T-helper 9 cell (primary cell): ENCODE data around the gene BMPER.
A peak's percentile ranks its signal among the peaks of the same experiment; 100 is the strongest.

Experiments
- DNase-seq: peaks from one replicate; pipeline ENCODE4 v3.0.0-alpha.2; 2020

BMPER gene

DNA sequence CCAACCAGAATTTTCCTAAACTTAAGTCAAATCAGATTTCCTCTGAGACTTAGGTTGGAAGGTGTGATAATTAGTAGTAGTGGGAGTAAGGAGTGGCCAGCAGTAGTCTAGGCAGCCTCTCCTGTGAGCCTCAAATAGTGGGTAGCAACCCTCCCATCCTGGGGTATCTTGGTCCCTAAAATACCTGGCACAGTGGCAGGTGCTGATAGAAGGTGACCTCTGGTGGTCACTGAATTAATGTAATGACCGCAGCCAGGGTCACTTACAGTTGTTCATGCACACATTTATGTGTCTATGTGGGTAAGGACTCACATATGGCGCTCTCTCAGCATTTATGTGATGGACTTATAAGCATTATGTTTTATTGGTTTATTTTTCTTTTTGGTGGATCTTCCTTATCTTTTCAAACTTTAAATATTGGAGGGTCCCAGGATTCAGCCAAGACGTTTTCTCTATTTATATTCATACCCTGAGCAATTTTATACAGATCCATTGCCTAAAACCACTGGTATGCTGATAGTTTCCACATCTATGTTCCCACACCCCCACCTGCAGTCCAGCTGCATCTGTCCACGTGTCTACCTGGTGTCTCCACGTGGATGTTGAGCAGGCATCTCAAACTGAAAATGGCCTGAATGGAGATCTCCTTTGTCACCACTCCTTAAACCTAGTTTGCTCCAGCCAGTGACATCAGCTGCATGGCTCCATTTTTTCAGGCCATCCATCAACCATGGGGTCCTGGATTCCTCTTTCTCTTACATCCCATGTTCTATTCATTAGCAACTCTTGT is 18.3 kb downstream of the BMPER start:
- DNase-seq = no peak

DNA sequence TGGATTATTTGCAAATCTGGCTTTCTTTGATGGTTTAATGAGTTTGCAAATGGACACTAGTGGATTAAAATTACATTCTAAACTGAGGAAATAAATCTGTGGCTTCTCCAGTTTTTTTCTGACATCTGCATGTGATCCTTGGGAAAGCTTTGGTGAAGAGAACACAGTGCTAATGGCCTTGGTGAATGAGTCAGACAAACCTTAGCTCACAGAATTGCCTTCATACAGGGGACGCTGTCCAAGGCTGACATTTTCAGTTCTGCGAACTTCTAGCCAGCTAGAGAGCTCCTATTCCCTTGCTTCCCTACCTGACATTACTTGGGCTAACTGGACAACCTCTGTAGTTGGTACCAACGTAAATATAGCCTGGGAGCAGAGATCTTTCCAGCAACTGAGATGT is 21.2 kb downstream of the BMPER start:
- no peak for DNase-seq

DNA sequence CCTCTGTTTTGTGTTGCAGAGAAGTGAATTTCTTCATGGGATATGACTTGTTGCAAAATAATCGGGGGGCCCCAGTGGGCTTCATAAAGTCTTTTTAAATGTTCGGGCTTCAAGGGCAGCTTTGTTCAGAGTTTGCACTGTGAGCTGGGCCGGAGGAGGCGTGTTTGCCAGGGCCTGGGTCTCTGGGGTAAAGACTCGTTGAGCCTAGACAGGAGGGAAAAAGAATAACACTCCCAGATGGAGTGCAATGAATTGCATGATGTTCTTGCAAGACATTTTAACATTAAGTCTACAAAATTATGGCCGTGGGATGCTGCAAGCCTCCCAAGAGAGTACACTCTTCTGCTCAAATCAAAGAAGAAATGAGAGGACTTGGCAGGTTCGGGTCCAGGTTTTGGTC is 23.6 kb downstream of the BMPER start:
- no peak for DNase-seq

DNA sequence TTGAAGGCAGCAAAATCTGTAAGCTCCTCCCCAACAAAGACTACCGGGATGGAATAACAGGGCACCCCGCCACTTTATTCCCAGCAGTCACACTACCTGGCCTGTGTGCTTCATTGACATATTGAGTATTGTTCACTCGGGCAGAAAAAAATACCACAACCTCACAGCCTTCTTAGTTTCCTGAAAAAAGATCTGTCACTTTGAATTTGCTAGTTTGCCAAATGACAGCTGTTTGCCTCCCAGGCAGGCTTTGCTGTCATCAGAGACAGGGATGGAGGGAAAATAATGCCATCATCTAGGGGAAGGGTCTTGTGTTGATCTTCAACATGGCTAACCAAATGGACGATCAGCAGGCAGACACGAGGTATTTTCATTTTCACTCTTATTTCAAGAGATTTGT is 26.9 kb downstream of the BMPER start:
- DNase-seq = no peak

DNA sequence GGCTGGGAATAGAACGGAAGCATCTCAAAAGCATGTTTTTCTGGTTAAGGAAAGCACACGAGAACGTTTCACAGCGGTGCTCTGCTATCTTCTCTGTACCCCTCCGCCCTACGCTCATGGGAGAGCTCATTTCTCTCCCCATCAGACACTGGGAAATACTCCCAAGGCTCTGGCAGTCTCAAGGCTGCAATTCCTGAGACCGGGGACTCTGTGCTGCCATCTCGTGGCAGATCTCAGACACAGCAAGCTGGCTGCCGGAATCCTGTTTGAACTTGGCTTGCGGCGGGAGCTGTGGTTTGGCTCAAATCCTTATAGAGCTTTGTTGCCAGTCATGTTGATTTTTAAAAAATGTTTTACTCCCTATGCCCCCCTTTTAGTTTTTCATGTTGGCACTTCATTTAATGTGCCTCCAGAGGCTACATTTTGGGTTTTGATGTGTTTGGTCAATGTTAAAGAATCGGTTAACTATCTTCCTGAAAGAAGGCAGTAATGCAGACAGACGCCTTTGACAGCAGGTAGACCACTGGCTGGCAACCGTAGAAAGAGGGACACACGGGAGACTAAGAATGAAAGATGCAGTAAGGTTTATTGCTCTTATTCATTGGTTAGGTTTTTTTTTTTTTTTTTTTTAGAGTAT is 27.6 kb downstream of the BMPER start:
- peak; percentile 49 for DNase-seq

DNA sequence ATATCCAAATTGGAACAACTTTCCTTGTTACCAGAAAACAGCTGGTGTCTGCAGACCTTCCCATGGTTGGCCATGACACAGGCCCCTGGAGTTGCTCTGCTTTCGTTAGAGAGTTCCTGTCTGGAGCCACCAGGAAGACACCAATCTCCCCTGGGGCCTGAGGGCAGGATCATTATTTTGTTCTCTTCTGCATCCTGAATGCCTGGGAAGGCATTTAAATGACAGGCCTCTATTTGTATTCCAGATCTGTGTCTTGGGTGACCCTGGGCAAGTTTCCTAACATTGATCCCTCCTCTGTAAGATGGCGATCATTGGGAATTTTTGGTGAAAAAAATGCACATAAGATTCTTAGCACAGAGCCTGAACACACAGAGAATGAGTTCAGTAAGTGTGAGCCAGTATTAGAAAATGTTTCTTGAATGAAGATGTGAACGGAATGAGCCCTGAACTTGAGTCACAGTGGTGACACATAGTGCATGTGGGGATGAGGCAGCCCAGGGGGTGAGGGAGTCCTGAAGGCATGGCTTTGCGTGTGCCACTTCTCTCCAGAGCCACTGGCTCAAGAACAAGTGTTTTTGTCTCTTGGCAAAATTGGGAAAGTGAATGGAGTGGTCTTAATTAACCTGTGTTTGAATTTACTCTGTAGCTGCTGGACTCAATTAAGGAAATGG is 28.4 kb downstream of the BMPER start:
- DNase-seq = no peak

DNA sequence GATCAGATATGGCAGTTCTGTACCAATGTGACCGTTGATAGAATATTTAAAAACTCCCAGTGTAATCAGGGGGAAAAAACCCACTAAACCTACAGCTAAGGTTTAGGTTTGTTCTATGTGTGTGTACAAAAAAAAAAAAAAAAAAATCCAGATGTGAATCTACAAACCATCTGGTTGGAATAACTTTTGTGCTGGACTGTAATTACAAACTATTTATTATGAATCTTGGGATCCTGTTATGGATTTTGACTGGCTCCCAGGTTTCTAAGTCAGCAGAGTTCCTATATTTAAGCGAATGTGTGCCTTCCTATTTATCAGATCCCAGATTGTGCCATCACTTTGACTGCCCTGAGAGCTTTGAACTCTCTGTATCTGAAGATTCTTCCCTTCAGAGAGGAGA is 29.1 kb downstream of the BMPER start:
- no peak for DNase-seq

DNA sequence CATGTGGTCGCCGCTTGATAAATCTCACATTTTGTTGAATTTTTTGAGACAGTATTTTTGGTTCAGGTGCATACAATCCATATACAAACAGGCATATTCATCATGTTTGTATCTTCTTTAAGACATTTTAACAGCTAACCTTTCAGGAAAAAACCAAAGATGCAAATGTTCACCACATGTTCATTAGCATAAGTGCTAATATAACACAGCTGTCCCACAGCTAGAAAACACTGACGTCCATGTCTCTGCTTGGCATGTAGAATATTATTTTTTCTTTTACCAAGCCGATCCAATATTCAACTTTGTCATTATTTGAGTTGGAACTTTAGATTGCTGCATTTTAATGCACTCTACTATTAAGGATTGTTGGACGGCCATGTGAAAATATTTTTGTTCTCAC is 31.2 kb downstream of the BMPER start:
- DNase-seq = no peak

DNA sequence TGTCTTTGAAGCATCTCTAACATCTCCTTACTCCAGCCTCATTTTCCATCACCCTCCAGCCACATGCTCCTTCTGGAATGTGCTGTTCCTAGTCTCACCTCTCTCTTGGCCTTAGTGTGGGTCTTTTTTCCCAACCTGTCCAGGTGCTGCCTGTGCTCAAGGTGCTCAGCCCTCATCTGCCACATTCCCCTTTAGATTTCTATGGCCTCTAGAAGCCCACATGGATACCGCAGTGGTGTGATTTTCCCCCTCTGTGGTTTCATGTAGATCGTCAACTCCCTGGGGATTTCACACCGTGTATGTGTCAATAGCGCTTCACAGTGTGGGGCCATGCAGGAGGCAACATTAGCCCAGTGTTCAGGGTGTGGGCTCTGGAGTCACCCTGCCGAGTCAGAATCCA is 32.5 kb downstream of the BMPER start:
- no peak for DNase-seq

DNA sequence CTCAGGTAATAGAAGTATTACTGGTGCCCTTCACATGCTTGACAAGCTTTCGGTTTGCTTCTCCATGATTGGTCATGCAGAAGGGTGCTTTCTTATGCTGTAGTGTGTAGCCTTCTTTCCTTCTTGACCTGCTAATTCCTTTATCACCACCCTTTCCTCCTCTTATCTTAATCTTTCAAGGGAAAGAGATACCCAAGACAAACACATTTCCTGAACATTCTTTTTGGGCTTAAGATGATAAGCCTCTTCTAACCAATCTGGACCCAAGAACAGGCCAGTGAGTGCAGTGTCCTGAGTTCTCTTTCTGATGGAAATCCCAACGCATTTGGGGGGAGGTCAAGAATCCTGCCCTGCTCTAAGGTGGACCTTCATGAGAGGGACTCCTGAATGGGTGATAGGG is 33.8 kb downstream of the BMPER start:
- DNase-seq = no peak

DNA sequence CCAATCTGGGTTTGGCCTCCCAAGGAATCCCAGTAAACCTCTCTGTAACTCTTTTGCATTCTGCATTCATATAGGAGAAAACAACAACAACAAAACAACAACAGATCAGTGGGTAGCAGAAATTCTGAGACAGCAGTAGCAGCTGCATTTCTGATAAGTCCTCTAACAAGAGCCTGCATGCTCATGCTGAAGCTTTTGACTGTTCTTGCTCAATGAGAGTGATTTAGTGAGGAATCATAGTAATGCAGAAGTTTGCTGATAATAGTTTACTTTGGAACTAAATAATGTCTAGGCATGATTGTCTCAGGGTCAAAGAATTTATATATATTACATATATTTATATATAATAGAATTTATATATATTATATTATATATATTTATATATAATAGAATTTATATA is 35.2 kb downstream of the BMPER start:
- no peak for DNase-seq

DNA sequence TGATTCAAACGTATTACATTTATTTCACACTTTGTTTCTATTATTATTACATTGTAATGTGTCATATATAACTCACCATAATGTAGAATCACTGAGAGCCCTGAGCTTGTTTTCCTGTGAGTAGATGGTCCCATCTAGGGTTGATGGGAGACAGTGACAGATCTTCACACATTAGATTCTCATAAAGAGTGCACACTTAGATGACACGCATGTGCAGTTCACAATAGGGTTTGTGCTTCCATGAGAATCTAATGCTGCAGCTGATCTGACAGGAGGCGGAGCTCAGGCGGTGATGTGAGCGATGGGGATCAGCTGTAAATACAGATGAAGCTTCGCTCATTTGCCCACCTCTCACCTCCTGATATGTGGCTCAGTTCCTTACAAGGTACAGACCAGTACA is 36.1 kb downstream of the BMPER start:
- no peak for DNase-seq

DNA sequence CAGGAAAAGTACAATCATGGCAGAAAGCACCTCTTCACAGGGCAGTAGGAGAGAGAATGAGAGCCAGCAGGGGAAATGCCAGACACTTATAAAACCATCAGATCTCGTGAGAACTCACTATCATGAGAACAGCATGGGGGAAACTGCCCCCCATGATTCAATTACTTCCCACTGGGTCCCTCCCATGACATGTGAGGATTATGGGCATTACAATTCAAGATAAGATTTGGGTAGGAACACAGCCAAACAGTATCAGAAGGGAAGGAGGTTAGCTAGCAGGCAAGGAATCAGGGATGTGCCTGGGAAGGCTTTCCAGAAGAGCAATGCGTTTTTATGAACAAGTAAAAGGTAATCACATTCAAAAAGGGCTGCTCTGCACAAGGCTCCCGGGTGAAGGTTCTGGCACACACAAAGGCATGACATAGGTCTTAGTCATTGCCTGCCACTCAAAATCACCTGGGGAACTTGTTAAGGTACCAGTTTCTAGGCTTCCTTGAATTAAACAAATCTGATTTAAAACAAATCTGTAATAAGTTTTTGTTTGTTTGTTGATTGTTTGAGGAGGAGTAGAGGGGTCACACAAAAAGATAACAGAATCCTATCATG is 40.9 kb downstream of the BMPER start:
- no peak for DNase-seq

DNA sequence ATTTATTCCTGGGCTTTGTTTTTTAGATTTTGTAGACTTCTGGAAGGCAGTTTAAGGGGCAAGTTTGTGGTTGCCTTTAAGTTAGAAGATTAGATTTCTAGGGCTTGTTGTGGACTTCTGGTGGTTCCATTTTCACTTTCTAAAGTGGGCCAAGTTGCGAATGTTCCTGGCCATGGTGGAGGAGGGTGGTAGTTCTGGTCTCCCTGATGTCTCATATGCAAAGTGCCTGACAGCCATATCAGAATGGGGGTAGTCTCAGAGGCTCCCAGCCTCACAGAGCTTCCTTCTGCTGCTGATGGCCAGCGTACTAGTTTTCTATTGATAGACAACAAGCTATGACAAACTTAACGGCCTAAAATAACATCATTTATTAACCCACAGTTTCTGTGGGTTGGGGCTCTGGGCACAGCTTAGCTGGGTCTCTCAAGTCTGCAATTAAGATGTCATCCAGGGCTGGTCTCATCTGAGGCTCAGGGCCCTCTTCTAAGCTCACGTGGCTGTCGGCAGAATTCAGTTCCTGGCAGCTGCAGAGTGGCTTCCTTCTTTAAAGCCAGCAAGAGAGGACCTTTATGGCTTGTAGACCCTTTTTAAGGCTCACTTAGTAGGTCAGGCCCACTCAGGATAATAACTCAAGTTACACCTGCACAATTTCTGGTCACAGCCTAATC is 44.8 kb downstream of the BMPER start:
- no peak for DNase-seq

DNA sequence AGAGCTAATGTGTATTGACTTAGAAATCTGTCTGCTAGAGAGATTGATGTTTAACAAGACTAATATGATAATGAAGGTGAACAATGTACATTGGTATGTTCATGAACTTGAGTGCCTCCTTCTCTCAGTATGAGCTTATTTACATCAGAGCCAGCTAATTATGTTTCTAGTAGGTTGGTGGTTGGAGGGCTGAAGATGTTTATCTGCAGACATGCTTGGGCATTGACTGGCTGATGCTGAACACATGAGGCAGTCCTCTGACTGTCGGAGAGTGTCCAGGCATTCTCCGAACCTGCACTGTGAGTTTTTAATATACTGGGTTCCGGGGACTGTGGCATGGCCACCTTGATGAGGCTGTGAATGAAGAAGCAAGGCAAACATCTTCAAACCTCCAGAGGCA is 47.5 kb downstream of the BMPER start:
- DNase-seq = no peak

DNA sequence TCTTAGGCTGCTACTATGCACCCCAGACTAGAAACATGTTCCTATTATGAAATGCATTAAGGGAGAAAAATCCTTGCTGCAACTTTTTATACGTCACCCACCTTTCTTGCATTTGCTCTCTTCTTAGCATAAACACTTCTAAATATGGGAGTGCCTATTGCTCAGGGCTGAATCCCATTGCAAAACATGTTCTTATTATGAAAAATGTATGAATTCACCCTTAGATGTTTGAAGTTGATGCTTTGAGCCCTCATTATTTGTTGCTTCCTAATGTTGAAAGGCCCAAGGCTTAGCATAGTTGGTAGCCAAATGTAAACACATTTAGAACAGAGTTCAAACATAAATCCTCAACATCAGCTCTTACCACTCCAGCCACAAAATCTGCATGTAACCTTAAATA is 52.8 kb downstream of the BMPER start:
- DNase-seq = no peak

DNA sequence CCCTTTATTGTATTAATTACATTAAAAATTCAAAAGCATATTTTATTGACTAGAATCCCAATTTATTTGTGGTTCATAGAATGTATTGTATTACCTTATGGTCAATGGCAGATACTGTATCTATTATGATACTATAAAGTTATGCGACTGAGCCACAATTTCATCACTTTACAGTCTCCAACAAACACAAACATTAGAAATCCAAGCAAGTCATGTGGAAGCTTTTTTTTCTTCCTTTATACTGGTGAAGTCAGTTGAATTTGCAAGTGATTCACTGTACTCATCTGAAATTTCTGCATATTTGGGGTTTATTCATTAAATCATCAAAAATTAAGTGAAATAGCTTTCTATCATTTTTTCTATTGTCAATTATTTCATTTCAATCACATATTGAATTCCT is 54.3 kb downstream of the BMPER start:
- DNase-seq = no peak

DNA sequence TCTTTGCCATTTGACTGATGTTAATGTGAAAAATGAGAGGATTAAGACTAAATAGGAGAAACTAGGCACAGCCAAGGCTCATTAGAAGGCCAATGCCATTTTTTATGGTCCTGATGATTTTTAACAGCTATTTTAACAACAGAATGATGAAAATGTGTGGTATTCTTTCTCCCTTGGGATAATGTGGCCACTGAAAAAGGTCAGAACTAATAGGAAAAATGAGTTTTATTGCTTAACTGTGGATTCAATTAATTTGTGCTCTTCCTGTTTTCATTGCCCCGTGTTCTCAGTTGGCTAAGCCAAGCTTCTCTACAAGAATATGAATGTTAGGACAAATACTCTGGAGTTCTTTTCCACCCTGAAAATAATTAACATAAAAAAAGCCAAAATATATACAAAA is 56.6 kb downstream of the BMPER start:
- DNase-seq = no peak

DNA sequence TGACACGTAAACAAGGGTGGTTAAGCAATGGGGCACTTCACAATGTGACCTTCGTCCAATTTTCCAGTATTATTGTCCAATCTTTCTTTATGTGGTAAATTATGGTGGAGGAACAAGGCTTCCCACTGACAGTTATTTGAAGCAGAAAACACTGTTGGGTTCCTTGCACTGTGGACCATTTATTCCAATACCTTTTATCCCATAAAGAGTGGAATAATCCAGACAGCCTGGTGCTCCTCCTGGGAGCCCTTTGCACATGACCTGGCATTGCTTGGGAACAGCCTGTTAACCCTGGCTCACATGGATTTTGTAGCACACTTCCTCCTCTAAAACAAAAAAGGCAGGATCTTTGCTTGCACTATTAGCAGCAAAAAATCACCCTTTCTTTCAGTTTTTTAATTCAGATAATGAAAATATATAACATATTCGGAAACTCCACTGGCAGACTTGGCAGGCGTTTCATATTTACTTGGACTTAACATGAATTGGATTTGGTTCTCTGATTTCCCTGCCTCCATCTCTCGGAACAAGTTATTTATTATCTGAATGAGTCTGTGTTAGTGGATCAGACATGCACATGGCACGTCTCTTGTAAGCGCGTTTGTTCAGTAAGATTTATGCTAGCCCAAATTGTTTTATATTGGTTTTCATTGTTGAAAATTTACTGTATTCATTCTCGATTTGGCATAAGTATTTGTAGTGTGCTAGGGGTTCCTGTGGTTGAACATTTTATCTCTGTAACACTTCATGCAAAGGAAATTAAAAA is 59.3 kb downstream of the BMPER start:
- DNase-seq = no peak

DNA sequence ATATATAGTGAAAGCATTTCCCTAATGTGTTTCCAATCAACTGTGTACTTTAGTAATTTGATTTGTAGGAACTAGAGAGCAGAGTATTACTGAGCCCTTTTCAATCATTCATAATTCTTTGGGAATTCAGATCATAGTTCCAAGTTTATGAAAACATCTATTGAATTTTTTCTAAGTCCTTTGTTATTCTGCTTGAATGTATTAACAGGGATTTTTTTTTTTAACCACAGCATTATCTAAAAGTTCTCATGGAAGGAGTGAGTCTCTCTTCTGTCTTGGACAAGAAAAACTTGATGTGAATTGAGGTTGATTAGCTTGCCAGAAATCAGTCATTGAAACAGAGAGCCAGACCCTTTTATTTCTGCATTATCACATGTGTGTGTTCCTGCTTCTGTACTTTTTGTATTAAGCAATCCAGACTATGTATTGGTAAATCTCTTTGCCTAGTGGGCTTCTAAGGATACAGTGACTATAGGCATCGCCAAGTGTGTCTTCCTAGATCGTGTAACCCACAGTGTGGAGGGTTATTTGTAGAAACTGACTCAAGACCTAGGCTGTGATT is 59.9 kb downstream of the BMPER start:
- DNase-seq = no peak

DNA sequence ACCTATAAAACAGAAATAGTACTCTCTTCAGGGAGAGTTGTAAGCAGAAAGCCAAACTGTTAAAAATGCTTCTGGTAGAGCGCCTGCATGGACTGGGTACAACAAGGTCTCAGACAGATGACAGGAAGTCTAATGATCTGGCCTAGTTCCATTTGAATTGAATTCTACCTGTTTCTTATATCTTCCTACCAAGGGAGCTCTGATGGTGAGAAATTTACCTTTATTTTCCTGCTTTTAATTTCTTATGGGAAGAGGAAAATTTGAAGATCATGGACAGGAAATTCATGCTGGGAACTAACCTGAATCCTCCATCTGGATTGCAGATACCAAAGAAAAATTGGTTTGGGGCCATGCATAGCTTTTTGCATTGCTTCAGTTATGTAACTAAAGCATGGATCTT is 63.3 kb downstream of the BMPER start:
- DNase-seq = no peak

DNA sequence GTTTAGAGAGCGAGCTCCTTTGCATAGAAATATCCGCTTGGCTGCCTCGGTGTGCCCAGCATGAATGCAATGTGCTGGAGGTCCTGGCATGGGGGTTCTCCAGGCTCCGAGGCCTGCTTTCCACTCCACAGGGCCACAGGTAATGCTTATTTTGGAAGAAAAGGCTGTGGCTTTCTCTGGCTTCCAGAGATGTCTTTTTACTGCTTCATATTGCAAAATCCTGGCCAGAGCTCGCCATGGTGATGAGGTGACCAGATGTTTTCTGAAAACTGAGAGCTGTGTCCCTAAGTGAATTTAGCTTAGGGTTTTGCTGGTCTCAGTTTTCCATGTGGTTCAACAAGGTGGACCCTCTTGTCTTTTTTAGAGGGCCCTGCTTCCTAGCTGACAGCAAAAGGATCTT is 65.2 kb downstream of the BMPER start:
- DNase-seq = no peak
